SH-SY5Y (cell line): ENCODE data around the gene AGR2.

Source experiments
- GATA2 ChIP-seq: IDR thresholded peaks from 2 replicates; pipeline ENCODE4 v1.6.1; 2011; ENCODE audit warnings: mild to moderate bottlenecking, low read depth, low read length
- GATA3 ChIP-seq: IDR thresholded peaks from 2 replicates; pipeline ENCODE4 v1.6.1; 2011; ENCODE audit warnings: low read depth, mild to moderate bottlenecking, low read length, moderate library complexity

- TF ChIP-seq GATA2 (no peak), GATA3 (no peak)
Measured at GRCh38 chr7:16803881-16804673, 722 bp downstream of the AGR2 start.
